NCI-H1417 (cell line): ENCODE data around the gene CABS1.

Source experiments
- DNase-seq, 3 experiments: peaks; one replicate each; lab custom pipeline; 2025; lab: John Stamatoyannopoulos, UW

The CABS1 gene

GRCh38 chr4:70334681-70335080, at the start of gene CABS1:
Gene CABS1 (plus strand): TSS chr4:70334981. CDS start chr4:70335040, 59 bp downstream.
- no peak for DNase-seq

DNA sequence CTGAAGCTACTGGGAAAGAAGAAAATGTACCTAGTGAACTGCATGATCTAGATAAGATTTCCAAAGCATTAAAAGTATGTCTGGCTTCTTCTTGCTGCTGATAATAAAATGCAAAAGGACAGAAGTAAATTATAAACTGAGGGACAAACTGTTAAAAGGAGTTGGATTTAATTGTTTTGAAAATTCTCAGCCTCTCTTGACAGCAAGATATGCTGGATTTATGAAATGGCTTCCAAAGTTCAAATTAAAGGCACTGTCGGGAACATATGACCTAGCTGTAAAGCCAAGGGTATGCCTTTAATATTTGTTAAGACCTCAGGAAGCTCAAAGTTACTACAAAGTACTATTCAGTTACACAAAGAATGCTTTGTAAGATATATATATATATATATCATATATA, 46.1 kb upstream of the CABS1 start:
- no peak for DNase-seq

GRCh38 chr4:70291341-70291740, 43.4 kb upstream of the CABS1 start:
- no peak for DNase-seq

DNA sequence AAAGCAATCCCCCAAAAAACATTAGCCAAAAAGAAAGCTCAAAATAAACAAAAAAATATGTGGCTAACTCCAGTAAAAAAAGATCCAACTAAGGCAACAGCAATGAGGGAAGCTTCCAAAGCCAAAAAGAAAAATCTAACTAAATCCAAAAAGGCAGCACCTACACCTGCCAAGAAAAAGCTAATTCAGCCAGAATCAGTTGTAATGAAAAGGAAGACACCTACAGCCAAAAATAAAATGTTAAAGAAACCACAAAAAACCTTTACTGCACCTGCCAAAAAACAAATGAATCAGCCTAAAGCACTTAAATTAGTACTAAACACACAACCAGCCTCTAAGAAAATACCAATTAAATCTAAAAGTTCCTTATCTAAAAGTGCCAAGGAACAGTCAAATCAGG, 37.2 kb upstream of the CABS1 start:
- no peak for DNase-seq

- DNase-seq, result no peak
These were observed 36.7 kb upstream of the CABS1 start for GRCh38 chr4:70298051-70298450.

GRCh38 chr4:70299643-70300042, 35.1 kb upstream of the CABS1 start:
- no peak for DNase-seq

DNA sequence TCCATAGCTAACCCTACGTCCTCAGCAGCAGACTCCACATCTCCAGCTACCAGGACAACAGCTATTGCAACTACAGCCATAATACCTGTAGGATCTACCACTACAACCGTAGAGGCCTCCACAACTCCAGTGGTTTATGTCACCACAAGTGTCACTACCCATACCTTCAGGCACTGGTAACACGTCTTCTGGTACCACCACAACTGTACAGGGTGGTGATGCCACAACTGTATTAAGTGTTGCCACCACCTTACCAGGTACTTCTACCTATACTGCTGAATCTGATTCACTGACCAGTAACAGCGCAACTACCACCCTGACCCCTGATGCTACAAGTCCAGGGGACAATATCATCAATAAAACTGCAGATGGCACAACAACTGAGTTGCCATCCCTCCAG, 34.6 kb upstream of the CABS1 start:
- DNase-seq, result no peak

DNA sequence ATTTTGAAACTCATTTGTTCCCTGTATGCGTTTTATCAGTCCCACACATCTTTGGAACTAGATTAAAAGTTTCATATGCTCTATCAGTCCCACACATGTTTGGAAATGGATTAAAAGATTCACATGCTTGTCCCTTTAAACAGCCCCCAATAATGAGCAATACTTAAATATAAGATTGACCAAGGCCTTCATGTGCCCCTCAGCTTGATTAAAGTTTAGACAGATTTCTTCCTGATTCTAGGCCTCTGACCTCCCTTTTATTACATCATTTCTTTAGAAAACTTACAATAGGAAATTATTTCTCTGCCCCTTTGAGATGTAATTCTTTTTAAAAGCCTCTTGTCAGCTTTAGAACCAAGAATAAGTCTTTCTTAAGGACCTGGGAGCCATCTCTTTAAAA, 31.7 kb upstream of the CABS1 start:
- no peak for DNase-seq

GRCh38 chr4:70305601-70306000, 29.2 kb upstream of the CABS1 start:
- DNase-seq, result peak in 1 of 3 experiments; percentile 26

DNA sequence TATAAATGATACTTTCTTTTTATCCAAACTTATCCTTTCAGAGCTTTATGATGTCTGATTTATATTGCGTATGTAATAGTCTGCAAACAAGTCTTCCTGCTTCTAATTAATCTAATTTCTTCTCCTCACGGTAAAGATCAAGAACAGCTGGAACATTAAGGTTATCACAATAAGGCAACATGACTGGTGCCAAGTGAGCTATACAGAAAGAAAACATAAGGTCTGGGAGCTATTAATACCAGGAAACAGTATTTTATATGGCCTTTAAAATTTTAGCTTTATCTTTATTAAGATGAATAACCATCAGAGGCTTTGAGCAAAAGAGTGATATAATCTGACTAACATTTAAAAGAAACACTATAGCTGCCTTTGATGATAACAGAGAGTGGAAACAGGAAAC, 28.7 kb upstream of the CABS1 start:
- DNase-seq, result peak in 1 of 3 experiments; percentile 26

DNA sequence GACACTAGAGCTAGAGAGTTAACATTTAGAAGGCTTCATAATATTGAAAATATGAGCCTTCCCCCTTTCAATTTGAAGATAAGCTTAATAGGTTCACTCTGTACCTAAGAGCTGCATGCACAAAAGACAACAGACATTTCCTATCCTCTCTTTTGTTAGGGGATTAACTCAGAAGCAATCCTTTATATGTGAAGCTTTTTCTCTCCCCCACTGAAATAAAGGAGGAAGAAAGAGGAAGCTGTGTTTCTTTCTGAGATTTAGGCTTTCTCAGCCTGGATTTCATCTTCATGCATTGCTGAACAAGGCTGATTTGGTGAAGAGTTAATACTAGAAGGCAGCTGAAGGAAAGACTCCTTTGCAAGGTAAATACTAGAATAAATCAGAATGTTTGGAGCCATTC, 21.0 kb upstream of the CABS1 start:
- DNase-seq, result peak in 1 of 3 experiments; percentile 21

GRCh38 chr4:70315928-70316327, 18.9 kb upstream of the CABS1 start:
- DNase-seq, result no peak

GRCh38 chr4:70326052-70326451, 8.7 kb upstream of the CABS1 start:
- no peak for DNase-seq

- no peak for DNase-seq
These were observed 1.3 kb downstream of the CABS1 start for GRCh38 chr4:70336043-70336442.

GRCh38 chr4:70337886-70338420, 3.2 kb downstream of the CABS1 start:
- DNase-seq, result no peak

- no peak for DNase-seq
These were observed 21.4 kb downstream of the CABS1 start for GRCh38 chr4:70356185-70356584.

- no peak for DNase-seq
These were observed 24.4 kb downstream of the CABS1 start for GRCh38 chr4:70359115-70359661.

- DNase-seq, result no peak
These were observed 25.7 kb downstream of the CABS1 start, which contains the start of gene SMR3A for GRCh38 chr4:70360460-70360859. Gene SMR3A (plus strand): TSS chr4:70360760. CDS start chr4:70362116, 1,356 bp downstream.

- no peak for DNase-seq
These were observed 29.2 kb downstream of the CABS1 start for GRCh38 chr4:70364002-70364401.

DNA sequence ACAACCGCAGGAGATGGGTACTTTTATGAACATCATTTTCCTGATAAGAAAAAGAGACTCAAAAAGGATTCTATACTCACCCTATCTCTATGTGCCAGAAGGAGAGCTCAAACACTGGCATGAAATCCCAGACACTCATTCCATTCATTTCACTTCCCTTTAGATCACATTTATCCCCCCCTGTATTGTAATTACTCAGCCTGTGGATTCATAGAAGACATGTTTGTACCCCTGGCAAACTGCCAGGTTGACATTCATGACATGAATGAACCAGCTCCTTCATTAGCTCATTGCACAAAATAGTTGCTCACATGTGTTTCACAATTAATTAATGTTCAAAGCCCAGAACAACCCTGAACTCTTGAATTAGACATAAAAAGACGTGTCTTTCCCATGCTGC, 30.7 kb downstream of the CABS1 start:
- DNase-seq, result peak in 2 of 3 experiments; percentile 52 to 84

DNA sequence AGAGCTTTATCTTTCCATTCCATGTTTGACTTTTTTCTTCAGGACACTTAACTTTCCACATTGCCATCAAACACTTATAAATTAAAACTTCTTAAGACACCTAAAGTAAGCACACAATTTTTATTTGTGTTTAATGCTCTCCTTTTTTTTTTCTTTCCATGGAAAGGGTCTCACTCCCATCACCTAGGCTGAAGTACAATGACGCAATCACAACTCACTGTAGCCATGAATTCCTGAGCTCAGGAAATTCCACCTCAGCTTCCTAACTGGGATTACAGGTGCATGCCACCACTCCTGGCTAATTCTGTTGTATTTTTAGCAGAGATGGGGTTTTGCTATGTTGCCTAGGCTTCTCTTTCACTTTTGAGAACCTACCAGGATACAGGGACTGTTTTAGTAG, 33.0 kb downstream of the CABS1 start:
- DNase-seq, result no peak

GRCh38 chr4:70371987-70372386, 37.2 kb downstream of the CABS1 start:
- no peak for DNase-seq

GRCh38 chr4:70372760-70373159, 38.0 kb downstream of the CABS1 start:
- DNase-seq, result no peak

DNA sequence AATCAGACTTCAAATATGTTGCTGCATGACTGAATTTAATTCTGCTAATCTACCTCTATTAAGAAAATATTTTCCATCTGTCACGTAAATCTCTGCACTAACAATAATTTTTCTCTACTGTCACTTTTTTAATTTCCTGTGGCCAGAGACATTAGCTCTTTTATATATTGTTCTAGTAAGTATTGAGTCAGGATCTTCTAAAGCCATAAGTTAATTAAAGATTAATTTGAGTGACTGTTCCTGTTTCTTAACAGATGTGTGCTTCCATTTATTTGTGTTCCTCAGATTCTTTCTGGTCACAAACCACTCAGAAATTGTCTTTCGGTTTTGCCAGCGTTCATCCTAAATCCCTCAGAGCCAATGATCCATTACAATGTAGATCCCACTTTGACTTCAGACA, 45.8 kb downstream of the CABS1 start:
- DNase-seq, result no peak
